Stimulated activated effector memory CD8-positive, alpha-beta T cell treated with anti-CD3 and anti-CD28 coated beads, Interleukin-12 subunit alpha, Interleukin-12 subunit beta, amount 100 ng/mL, for 72 hours (primary cell): ENCODE results near the gene PIM3.

Source experiments
- ATAC-seq: fragments of 150-1000 bp; cut with Tn5 transposase; 2 replicates; pipeline ENCODE4 v1.10.0; 2021
- DNase-seq, 2 donors: peaks; one replicate each; pipeline ENCODE4 v3.0.0; 2021 to 2022; ENCODE audit warnings: low spot score in 2 of 2
- H3K27ac Mint-ChIP-seq: one replicate; pipeline ENCODE4 v1.8.0; 2022; ENCODE audit warnings: mild to moderate bottlenecking, mixed read lengths
- H3K36me3 Mint-ChIP-seq: one replicate; pipeline ENCODE4 v1.8.0; 2022; ENCODE audit warnings: mild to moderate bottlenecking, mixed read lengths
- H3K4me1 Mint-ChIP-seq: one replicate; pipeline ENCODE4 v1.8.0; 2022; ENCODE audit warnings: mixed read lengths
- H3K4me3 Mint-ChIP-seq: one replicate; pipeline ENCODE4 v1.8.0; 2022; ENCODE audit warnings: mild to moderate bottlenecking, mixed read lengths
- H3K9me3 Mint-ChIP-seq: one replicate; pipeline ENCODE4 v1.8.0; 2022; ENCODE audit warnings: mixed read lengths

The PIM3 gene

DNA sequence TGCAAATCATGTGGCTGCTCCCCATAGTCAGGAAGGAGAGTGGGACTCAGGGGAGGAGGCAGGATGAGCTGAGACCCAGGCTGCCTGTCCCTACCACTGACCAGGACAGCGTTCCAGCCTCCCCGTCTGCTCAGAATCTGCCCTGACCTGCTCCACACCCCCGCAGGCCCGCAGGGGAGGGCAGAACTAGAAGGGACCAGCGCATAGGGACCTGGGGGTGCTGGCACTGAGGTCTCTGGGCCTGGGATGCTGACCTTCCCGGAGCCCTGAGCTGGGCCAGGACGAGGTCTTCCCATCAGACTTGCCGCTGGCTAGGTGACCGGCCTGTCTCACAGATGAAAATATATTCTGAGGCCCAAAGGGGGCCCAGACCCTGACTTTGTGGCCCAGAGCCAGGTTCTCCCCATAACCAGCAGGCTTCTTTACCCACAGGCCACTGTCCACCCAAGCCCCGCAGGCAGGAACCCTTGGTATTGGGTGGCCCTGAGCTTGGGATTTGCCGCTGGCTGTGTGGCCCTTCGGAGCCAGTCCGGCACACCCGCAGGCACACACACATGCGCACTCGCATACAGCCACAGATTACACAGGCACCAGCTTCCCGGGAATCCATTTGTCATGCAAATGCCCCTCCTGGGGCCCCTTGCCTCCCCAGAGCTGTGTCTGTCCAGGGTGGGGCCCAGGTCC, 13.8 kb upstream of the PIM3 start:
- Mint-ChIP-seq H3K9me3 (no peaks in the 10 kb centered on the region), H3K27ac (peak overlapping the region; percentile 67), H3K4me3 (no peak overlapping the region), H3K4me1 (peaks cover 5% of the 10 kb centered on the region), H3K36me3 (no peaks in the 10 kb centered on the region)
- no peak for ATAC-seq
- DNase-seq: no peak

GRCh38 chr22:49947296-49947622, 13.3 kb upstream of the PIM3 start:
- no peaks in the 10 kb centered on the region for H3K9me3 Mint-ChIP-seq
- no peak for ATAC-seq
- peaks cover 5% of the 10 kb centered on the region for H3K4me1 Mint-ChIP-seq
- DNase-seq: no peak
- H3K4me3 Mint-ChIP-seq: no peak overlapping the region
- H3K27ac Mint-ChIP-seq: no peak overlapping the region
- H3K36me3 Mint-ChIP-seq: no peaks in the 10 kb centered on the region

- Mint-ChIP-seq H3K9me3 (no peaks in the 10 kb centered on the region), H3K27ac (no peak overlapping the region), H3K4me3 (no peak overlapping the region), H3K36me3 (no peaks in the 10 kb centered on the region), H3K4me1 (peaks cover 5% of the 10 kb centered on the region)
- DNase-seq: no peak
- no peak for ATAC-seq
Measured at GRCh38 chr22:49948116-49948957, 12.2 kb upstream of the PIM3 start.

- ATAC-seq: no peak
- H3K27ac Mint-ChIP-seq: no peak overlapping the region
Measured at GRCh38 chr22:49948958-49949913, 11.3 kb upstream of the PIM3 start.

DNA sequence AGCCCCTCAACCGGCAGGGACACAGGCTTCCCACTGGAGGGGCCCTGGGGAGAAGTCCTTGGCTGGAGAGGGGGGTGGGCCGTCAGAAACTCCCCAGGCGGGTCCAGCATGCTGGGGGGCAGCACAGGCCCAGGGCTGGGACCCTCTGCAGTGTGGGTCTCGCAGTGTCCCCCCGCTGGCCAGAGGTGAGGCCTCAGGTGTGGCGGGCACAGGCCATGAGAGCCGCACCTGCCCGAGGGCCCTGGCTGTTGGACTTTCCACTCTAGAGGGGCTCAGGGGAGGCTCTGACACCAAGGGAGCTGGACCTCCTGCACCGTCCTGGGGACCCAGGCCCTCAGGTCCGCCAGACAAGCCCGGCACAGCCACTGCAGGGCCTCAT, 10.7 kb upstream of the PIM3 start:
- Mint-ChIP-seq H3K27ac (no peak overlapping the region), H3K4me1 (peaks cover 5% of the 10 kb centered on the region), H3K9me3 (no peaks in the 10 kb centered on the region), H3K36me3 (no peaks in the 10 kb centered on the region), H3K4me3 (no peak overlapping the region)
- DNase-seq (no peak), ATAC-seq (no peak)

More at GRCh38 chr22:49948958-49949913, 11.3 kb upstream of the PIM3 start:
- H3K9me3 Mint-ChIP-seq: no peaks in the 10 kb centered on the region
- DNase-seq: no peak
- no peaks in the 10 kb centered on the region for H3K36me3 Mint-ChIP-seq
- no peak overlapping the region for H3K4me3 Mint-ChIP-seq
- H3K4me1 Mint-ChIP-seq: peaks cover 5% of the 10 kb centered on the region

- Mint-ChIP-seq H3K4me1 (peaks cover 4% of the 10 kb centered on the region), H3K27ac (no peak overlapping the region), H3K4me3 (no peak overlapping the region), H3K9me3 (no peaks in the 10 kb centered on the region), H3K36me3 (no peaks in the 10 kb centered on the region)
- DNase-seq: no peak
- ATAC-seq: no peak
Measured at GRCh38 chr22:49950396-49950994, 10.1 kb upstream of the PIM3 start.

GRCh38 chr22:49951000-49951677, 9.4 kb upstream of the PIM3 start:
- H3K9me3 Mint-ChIP-seq: no peaks in the 10 kb centered on the region
- no peak overlapping the region for H3K27ac Mint-ChIP-seq
- DNase-seq (no peak), ATAC-seq (no peak)
- no peaks in the 10 kb centered on the region for H3K4me1 Mint-ChIP-seq
- no peak overlapping the region for H3K4me3 Mint-ChIP-seq
- no peaks in the 10 kb centered on the region for H3K36me3 Mint-ChIP-seq

- Mint-ChIP-seq H3K4me3 (no peak overlapping the region), H3K36me3 (no peaks in the 10 kb centered on the region), H3K27ac (no peak overlapping the region), H3K9me3 (no peaks in the 10 kb centered on the region), H3K4me1 (no peaks in the 10 kb centered on the region)
- no peak for DNase-seq
- no peak for ATAC-seq
Measured at GRCh38 chr22:49951678-49951985, 8.9 kb upstream of the PIM3 start.

- Mint-ChIP-seq H3K4me1 (no peaks in the 10 kb centered on the region), H3K4me3 (no peak overlapping the region), H3K9me3 (no peaks in the 10 kb centered on the region), H3K27ac (no peak overlapping the region), H3K36me3 (no peaks in the 10 kb centered on the region)
- DNase-seq: no peak
- no peak for ATAC-seq
Measured at GRCh38 chr22:49951986-49952896, 8.3 kb upstream of the PIM3 start.

- no peaks in the 10 kb centered on the region for H3K9me3 Mint-ChIP-seq
- DNase-seq (no peak), ATAC-seq (no peak)
- no peak overlapping the region for H3K27ac Mint-ChIP-seq
- no peak overlapping the region for H3K4me3 Mint-ChIP-seq
- no peaks in the 10 kb centered on the region for H3K4me1 Mint-ChIP-seq
- H3K36me3 Mint-ChIP-seq: no peaks in the 10 kb centered on the region
Measured at GRCh38 chr22:49953027-49953679, 7.4 kb upstream of the PIM3 start.

- Mint-ChIP-seq H3K4me1 (peaks cover 2% of the 10 kb centered on the region), H3K9me3 (no peaks in the 10 kb centered on the region), H3K27ac (no peak overlapping the region), H3K4me3 (no peak overlapping the region), H3K36me3 (no peaks in the 10 kb centered on the region)
- DNase-seq: no peak
- ATAC-seq: no peak
Measured at GRCh38 chr22:49953680-49954344, 6.8 kb upstream of the PIM3 start.

GRCh38 chr22:49954354-49954753, 6.2 kb upstream of the PIM3 start:
- Mint-ChIP-seq H3K9me3 (no peaks in the 10 kb centered on the region), H3K4me3 (no peak overlapping the region), H3K4me1 (peaks cover 7% of the 10 kb centered on the region), H3K27ac (no peak overlapping the region), H3K36me3 (no peaks in the 10 kb centered on the region)
- DNase-seq (no peak), ATAC-seq (no peak)

- Mint-ChIP-seq H3K36me3 (no peaks in the 10 kb centered on the region), H3K4me1 (peaks cover 11% of the 10 kb centered on the region), H3K9me3 (no peaks in the 10 kb centered on the region), H3K27ac (no peak overlapping the region), H3K4me3 (no peak overlapping the region)
- ATAC-seq: no peak
- DNase-seq: no peak
Measured at GRCh38 chr22:49954991-49955580, 5.5 kb upstream of the PIM3 start.
